Ovary (tissue), 3 donors: ENCODE measurements around the gene ZNF518A.

Experiments
- EP300 ChIP-seq: sonication (generic); formaldehyde crosslinking; IDR thresholded peaks from one replicate; pipeline ENCODE4 v1.6.1; 2017; ENCODE audit warnings: antibody characterized with exemption
- POLR2A ChIP-seq: fragments of 450-650 bp; IDR thresholded peaks from one replicate; pipeline ENCODE4 v1.6.1; 2017; ENCODE audit warnings: antibody characterized with exemption, mild to moderate bottlenecking, moderate library complexity
- TF ChIP-seq, protein P1 (sequence below), 3 donors: fragments of 450-650 bp in 2 of 3; fragments of 200-600 bp in 1 of 3; IDR thresholded peaks; one replicate each; pipeline versions ENCODE4 v1.5.1 to v1.8.0; 2016 to 2022; ENCODE audit warnings: antibody characterized with exemption in 3 of 3, mild to moderate bottlenecking in 1 of 3
- donor health status: DM: no; HTN: no; CAD: no.

DNA sequence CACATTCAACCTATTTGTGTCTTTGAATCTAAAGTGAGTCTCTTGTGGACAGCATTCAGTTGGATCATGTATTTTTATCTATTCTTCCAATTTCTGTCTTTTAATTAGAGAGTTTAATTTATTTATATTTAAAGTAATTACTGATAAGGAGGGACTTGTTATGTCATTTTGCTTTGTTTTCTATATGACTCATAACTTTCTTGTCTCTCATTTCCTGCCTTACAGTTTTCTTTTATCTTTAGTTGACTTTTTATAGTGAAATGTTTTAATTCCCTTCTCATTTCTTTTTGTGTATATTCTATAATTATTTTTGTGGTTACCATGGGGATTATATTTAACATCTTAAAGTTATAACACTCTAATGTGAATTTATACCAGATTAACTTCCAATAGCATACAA, 7.3 kb upstream of the ZNF518A start:
- TF ChIP-seq, protein P1, sequence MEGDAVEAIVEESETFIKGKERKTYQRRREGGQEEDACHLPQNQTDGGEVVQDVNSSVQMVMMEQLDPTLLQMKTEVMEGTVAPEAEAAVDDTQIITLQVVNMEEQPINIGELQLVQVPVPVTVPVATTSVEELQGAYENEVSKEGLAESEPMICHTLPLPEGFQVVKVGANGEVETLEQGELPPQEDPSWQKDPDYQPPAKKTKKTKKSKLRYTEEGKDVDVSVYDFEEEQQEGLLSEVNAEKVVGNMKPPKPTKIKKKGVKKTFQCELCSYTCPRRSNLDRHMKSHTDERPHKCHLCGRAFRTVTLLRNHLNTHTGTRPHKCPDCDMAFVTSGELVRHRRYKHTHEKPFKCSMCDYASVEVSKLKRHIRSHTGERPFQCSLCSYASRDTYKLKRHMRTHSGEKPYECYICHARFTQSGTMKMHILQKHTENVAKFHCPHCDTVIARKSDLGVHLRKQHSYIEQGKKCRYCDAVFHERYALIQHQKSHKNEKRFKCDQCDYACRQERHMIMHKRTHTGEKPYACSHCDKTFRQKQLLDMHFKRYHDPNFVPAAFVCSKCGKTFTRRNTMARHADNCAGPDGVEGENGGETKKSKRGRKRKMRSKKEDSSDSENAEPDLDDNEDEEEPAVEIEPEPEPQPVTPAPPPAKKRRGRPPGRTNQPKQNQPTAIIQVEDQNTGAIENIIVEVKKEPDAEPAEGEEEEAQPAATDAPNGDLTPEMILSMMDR (IDR thresholded peaks at IDR 0.05) = no peak
- TF ChIP-seq EP300 (no peak), POLR2A (no peak)
